IPS-18a (cell line): ENCODE results near the gene ELOVL3.
A peak's percentile ranks its signal among the peaks of the same experiment; 100 is the strongest.
"Not testable (repeated sequence)": the region's sequence is repeated elsewhere in the genome, so short reads cannot be mapped to it uniquely, and the experiment has no call there.

ENCODE experiments used
- H3K27ac ChIP-seq: one replicate; pipeline ENCODE4 v1.5.1; 2013; ENCODE audit warnings: low read length
- H3K27me3 ChIP-seq: one replicate; pipeline ENCODE4 v1.6.1; 2013; ENCODE audit warnings: mild to moderate bottlenecking, low read length; ENCODE audit not compliant: control insufficient read depth, insufficient read depth
- H3K36me3 ChIP-seq: one replicate; pipeline ENCODE4 v1.6.1; 2013; ENCODE audit warnings: low read depth, low read length; ENCODE audit not compliant: control insufficient read depth
- H3K4me1 ChIP-seq: one replicate; pipeline ENCODE4 v1.6.1; 2013; ENCODE audit warnings: low read depth, low read length; ENCODE audit not compliant: control insufficient read depth
- H3K4me3 ChIP-seq: one replicate; pipeline ENCODE4 v1.5.1; 2013; ENCODE audit warnings: low read length
- H3K9ac ChIP-seq: one replicate; pipeline ENCODE4 v1.6.1; 2013; ENCODE audit warnings: mild to moderate bottlenecking, low read length, moderate library complexity
- H3K9me3 ChIP-seq: one replicate; pipeline ENCODE4 v1.6.1; 2013; ENCODE audit warnings: low read depth, low read length; ENCODE audit not compliant: control insufficient read depth

Gene ELOVL3

DNA sequence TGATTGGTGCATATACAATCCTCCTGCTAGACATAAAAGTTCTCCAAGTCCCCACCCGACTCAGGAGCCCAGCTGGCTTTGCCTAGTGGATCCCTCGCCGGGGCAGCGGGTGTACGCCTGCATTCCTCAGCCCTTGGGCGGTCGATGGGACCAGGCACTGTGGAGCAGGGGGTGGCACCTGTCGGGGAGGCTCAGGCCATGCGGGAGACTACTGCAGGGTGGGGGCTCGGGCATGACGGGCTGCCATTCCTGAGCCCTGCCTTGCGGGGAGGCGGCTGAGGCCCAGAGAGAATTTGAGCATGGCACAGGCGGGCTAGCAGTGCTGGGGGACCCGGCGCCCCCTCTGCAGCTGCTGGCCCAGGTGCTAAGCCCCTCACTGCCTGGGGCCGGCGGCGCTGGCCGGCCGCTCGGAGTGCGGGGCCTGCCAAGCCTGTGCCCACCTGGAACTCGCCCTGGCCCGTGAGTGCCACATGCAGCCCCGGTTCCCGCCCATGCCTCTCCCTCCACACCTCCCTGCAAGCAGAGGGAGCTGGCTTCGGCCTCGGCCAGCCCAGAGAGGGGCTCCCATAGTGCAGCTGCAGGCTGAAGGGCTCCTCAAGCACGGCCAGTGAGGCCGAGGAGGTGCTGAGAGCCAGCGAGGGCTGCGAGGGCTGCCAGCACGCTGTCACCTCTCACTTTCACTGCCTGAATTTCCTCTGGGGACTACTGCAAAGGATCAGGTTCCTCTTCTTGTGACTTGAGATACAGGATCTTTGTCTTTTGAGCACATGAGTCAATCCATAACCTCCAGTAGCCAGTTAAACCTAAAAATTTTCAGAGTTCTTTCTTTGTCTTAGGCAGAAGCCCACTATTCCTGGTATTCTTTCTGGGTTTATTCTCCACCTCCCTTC is 25.1 kb upstream of the ELOVL3 start:
- Histone ChIP-seq H3K36me3 (no peaks in the 10 kb centered on the region), H3K9me3 (no peaks in the 10 kb centered on the region), H3K27me3 (no peaks in the 10 kb centered on the region), H3K4me1 (no peaks in the 10 kb centered on the region), H3K9ac (no peak overlapping the region), H3K4me3 (no peak overlapping the region), H3K27ac (no peak overlapping the region)

DNA sequence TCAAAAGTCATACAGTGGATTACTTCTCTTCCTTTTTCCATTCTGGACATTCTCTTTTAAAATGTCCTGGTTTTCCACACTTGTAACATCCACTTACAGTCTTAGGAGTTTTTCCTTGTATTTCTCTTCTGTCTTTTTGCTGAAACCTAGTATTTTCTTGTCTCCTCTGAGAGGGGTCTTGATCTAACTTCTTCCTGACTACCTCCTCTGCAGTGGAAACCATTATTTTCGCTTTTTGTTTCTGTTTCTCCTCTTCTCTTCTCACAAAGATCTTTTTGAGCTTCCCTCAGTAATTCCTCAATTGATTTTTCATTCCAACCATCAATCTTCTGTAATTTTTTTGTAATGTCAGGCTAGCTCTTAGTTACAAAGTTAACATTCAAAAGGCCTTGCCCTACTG is 23.7 kb upstream of the ELOVL3 start:
- no peaks in the 10 kb centered on the region for H3K9me3 ChIP-seq
- no peaks in the 10 kb centered on the region for H3K27me3 ChIP-seq
- no peak overlapping the region for H3K4me3 ChIP-seq
- no peaks in the 10 kb centered on the region for H3K4me1 ChIP-seq
- no peaks in the 10 kb centered on the region for H3K36me3 ChIP-seq
- H3K27ac ChIP-seq: no peak overlapping the region
- H3K9ac ChIP-seq: no peak overlapping the region

GRCh38 chr10:102208311-102209035 is 17.6 kb upstream of the ELOVL3 start:
- no peak overlapping the region for H3K27ac ChIP-seq
- H3K9me3 ChIP-seq: no peaks in the 10 kb centered on the region
- H3K4me1 ChIP-seq: no peaks in the 10 kb centered on the region
- H3K9ac ChIP-seq: no peak overlapping the region
- H3K27me3 ChIP-seq: no peaks in the 10 kb centered on the region
- H3K4me3 ChIP-seq: no peak overlapping the region
- no peaks in the 10 kb centered on the region for H3K36me3 ChIP-seq

GRCh38 chr10:102211615-102212299 is 14.3 kb upstream of the ELOVL3 start:
- Histone ChIP-seq H3K4me1 (no peaks in the 10 kb centered on the region), H3K36me3 (no peaks in the 10 kb centered on the region), H3K4me3 (no peak overlapping the region), H3K27ac (no peak overlapping the region), H3K9me3 (no peaks in the 10 kb centered on the region), H3K27me3 (no peaks in the 10 kb centered on the region), H3K9ac (no peak overlapping the region)

DNA sequence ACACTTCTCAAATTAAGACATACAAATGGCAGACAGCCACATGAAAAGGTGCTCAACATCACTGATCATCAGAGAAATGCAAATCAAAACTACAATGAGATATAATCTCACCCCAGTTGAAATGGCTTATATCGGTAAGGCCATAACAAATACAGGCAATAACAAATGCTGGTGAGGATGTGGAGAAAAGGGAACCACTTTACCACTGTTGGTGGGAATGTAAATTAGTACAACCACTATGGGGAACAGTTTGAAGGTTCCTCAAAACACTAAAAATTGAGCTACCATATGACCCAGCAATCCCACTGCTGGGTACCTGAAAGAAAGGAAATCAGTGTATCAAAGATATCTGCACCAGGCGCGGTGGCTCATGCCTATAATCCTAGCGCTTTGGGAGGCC is 12.5 kb upstream of the ELOVL3 start:
- H3K9ac ChIP-seq, H3K4me1 ChIP-seq, H3K36me3 ChIP-seq, H3K4me3 ChIP-seq, H3K27me3 ChIP-seq, H3K27ac ChIP-seq, H3K9me3 ChIP-seq: not testable (repeated sequence)

GRCh38 chr10:102219370-102219769 is 6.7 kb upstream of the ELOVL3 start:
- Histone ChIP-seq H3K27ac (no peak overlapping the region), H3K4me1 (no peaks in the 10 kb centered on the region), H3K9me3 (no peaks in the 10 kb centered on the region), H3K4me3 (no peak overlapping the region), H3K27me3 (peaks cover 8% of the 10 kb centered on the region), H3K9ac (no peak overlapping the region), H3K36me3 (no peaks in the 10 kb centered on the region)

DNA sequence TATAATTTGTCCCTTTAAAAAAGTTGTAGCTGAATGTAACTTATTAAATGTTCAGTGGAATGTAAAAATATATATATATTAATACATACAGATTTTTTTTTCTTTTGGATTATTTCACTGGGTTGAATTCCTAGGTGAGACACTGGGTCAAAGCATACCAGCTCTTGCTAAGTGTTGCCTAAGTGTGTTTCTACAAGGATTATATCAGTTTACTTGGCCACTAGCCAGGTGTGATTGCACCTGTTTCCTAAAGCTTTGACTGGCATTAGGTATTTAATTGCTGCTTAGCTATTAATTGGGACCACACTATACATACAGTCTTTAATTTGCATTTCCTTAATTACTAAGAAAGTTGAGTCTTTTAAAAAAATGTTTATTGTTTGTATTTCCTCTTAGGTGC is 5.5 kb upstream of the ELOVL3 start:
- peaks cover 17% of the 10 kb centered on the region for H3K27me3 ChIP-seq
- no peak overlapping the region for H3K9ac ChIP-seq
- no peak overlapping the region for H3K27ac ChIP-seq
- no peak overlapping the region for H3K4me3 ChIP-seq
- H3K4me1 ChIP-seq: peaks cover 3% of the 10 kb centered on the region
- no peaks in the 10 kb centered on the region for H3K36me3 ChIP-seq
- no peaks in the 10 kb centered on the region for H3K9me3 ChIP-seq

GRCh38 chr10:102222797-102223196 is 3.3 kb upstream of the ELOVL3 start:
- Histone ChIP-seq H3K27me3 (peaks cover 37% of the 10 kb centered on the region), H3K36me3 (no peaks in the 10 kb centered on the region), H3K4me3 (no peak overlapping the region), H3K4me1 (peaks cover 5% of the 10 kb centered on the region), H3K27ac (no peak overlapping the region), H3K9ac (no peak overlapping the region), H3K9me3 (no peaks in the 10 kb centered on the region)

DNA sequence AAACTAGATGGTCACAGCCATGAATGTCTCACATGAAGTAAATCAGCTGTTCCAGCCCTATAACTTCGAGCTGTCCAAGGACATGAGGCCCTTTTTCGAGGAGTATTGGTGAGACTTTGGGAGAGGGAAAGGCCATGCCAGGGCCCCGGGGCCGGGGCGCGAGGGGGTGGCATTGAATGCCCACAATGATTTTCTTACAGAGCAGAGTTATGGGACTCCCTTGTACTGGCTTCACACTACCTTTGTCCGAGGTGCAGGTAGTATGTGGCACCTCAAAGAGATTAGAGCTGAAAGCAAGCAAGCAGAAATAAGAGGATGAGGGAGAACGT is 407 bp downstream of the ELOVL3 start:
- peaks cover 74% of the 10 kb centered on the region for H3K27me3 ChIP-seq
- H3K27ac ChIP-seq: no peak overlapping the region

DNA sequence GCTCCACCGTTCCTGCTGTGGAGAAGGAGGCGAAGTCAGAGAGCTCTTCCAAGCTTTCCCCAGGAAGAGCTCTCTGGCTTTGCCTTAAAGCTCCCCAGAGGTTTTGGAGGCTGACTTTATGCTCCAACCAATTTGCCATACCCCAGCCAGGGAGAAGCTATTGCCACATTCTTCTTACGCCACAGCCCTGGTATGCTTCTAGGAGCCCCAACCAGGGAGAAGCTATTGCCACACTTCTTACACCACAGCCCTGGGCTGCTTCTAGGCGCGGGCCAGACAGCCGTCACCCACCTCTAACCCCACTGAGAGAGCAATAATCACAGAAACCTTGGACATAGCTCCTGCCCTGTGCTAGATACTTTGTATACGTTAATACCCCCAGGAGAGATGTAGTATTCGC is 951 bp downstream of the ELOVL3 start:
- Histone ChIP-seq H3K9ac (no peak overlapping the region), H3K4me3 (no peak overlapping the region), H3K27me3 (peaks cover 80% of the 10 kb centered on the region), H3K36me3 (no peaks in the 10 kb centered on the region), H3K9me3 (no peaks in the 10 kb centered on the region), H3K4me1 (peaks cover 10% of the 10 kb centered on the region), H3K27ac (no peak overlapping the region)

More for the DNA sequence above, 407 bp downstream of the ELOVL3 start:
- no peak overlapping the region for H3K9ac ChIP-seq
- no peaks in the 10 kb centered on the region for H3K9me3 ChIP-seq
- no peak overlapping the region for H3K4me3 ChIP-seq
- H3K36me3 ChIP-seq: no peaks in the 10 kb centered on the region
- H3K4me1 ChIP-seq: peaks cover 10% of the 10 kb centered on the region

DNA sequence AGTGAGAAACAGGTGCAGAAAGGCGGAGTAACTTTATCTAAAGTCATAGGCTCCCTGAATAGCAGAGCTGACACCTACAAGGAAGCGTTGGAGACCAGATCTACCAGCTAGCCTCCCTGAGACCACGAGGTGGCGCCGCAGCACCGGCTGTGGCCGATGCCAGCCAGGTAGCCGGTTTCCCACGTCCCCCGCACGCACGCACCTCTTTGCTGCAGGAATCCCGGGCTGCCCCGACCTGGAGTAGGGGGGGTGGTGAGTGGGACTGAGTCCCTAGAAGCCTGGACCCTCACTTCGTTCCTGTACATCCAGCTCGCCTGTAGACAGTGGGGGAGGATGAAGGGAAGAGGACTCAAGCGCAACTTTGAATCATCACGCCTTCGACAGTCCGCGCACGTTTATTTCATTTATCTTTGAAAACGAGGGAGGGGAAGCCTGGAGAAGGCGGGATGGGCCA is 3.7 kb downstream of the ELOVL3 start:
- H3K4me1 ChIP-seq: peaks cover 10% of the 10 kb centered on the region
- H3K36me3 ChIP-seq: no peaks in the 10 kb centered on the region
- peak overlapping the region; percentile 52 for H3K4me3 ChIP-seq
- no peak overlapping the region for H3K27ac ChIP-seq
- H3K9ac ChIP-seq: no peak overlapping the region
- H3K27me3 ChIP-seq: peaks cover 98% of the 10 kb centered on the region
- H3K9me3 ChIP-seq: no peaks in the 10 kb centered on the region
